Large intestine (tissue), 3 donors: ENCODE data around the gene VRK1. TPM values are rescaled to one million over a fixed set of nuclear protein-coding genes. Genes with fewer than 3 reads are reported as not detected.
"Not testable (repeated sequence)": the region's sequence is repeated elsewhere in the genome, so short reads cannot be mapped to it uniquely, and the experiment has no call there.

ENCODE experiments used
- DNase-seq, 2 donors: peaks; one replicate each; pipeline versions ENCODE4 v3.0.0 to v3.0.0-alpha.2; 2013
- H3K27ac ChIP-seq: one replicate; pipeline ENCODE4 v1.5.1; 2013; ENCODE audit warnings: low read length
- H3K27me3 ChIP-seq: 2 replicates; pipeline ENCODE4 v1.6.1; 2013; ENCODE audit warnings: low read length; ENCODE audit not compliant: control insufficient read depth, insufficient read depth
- H3K36me3 ChIP-seq: 2 replicates; pipeline ENCODE4 v1.6.1; 2013; ENCODE audit warnings: low read length; ENCODE audit not compliant: control insufficient read depth, insufficient read depth
- H3K4me1 ChIP-seq: one replicate; pipeline ENCODE4 v1.6.1; 2013; ENCODE audit warnings: low read length; ENCODE audit not compliant: control insufficient read depth, insufficient read depth
- H3K4me3 ChIP-seq: one replicate; pipeline ENCODE4 v1.5.1; 2013; ENCODE audit warnings: low read length
- H3K9me3 ChIP-seq: one replicate; pipeline ENCODE4 v1.6.1; 2013; ENCODE audit warnings: mild to moderate bottlenecking, low read depth, low read length, moderate library complexity; ENCODE audit not compliant: control insufficient read depth
- WGBS: methylation state at CpG from one replicate; pipeline ENCODE4 v1.1.5; 2013; ENCODE audit warnings: low lambda C conversion rate; ENCODE audit not compliant: insufficient coverage; 5-methylcytosine and 5-hydroxymethylcytosine counted together
- polyA plus RNA-seq: library from polyadenylated mRNA; unstranded; fragments of 120-200 nt; gene quantifications from one replicate; pipeline ENCODE4 v1.2.1, GENCODE V29; 2013

The VRK1 gene
- polyA plus RNA-seq, 1 donor = 13.3 TPM

DNA sequence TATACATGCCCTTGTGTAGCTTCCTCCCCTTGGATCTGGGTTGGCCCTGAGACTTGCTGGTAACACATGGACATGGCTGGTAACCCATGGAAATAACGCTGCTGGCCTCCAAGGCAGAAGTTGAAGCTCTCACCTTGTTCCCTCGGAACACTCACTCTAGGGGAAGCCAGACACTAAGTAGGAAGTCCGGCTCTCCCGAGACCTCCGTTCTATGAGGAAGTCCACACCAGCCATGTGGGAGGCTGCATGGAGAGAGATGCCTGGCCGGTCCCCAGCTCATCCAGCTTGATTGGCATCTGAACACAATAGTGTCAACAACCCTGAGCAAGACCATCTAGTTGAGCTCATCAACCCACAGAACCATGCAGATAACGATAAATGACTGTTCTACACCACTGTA is 39.7 kb upstream of the VRK1 start:
- Histone ChIP-seq H3K27ac (no peak overlapping the region), H3K27me3 (peaks cover 15% of the 10 kb centered on the region), H3K36me3 (no peaks in the 10 kb centered on the region), H3K9me3 (no peaks in the 10 kb centered on the region), H3K4me1 (no peaks in the 10 kb centered on the region), H3K4me3 (no peak overlapping the region)
- DNase-seq = no peak
- no CpG with 5 or more reads among the region's 7 CpGs for WGBS

GRCh38 chr14:96761066-96761465 is 36.1 kb upstream of the VRK1 start:
- Histone ChIP-seq H3K36me3 (no peaks in the 10 kb centered on the region), H3K27ac (no peak overlapping the region), H3K4me3 (no peak overlapping the region), H3K27me3 (peaks cover 21% of the 10 kb centered on the region), H3K9me3 (no peaks in the 10 kb centered on the region), H3K4me1 (no peaks in the 10 kb centered on the region)
- 80% methylated on average over 1 of the region's 6 CpGs for WGBS
- DNase-seq = no peak

DNA sequence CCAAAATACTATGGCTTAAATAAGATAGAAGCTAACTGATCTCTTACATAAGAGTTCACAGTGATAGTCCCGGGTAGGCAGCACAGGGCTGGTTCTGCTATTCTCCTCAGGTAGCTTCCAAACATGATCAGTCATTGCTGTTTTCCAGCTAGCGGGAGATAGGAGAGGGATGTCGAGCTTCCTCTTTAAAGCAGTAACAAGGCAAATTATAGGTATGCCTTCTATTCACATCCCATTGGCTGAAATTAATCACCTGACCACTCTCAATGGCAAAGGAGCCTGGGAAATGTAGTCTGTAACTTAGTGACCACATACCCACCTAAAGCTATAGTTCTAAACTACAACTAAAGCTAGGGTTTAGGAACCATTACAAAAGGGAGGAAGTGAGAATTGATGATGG is 34.5 kb upstream of the VRK1 start:
- DNase-seq = peak in 1 of 2 donors; percentile 48
- no peak overlapping the region for H3K4me3 ChIP-seq
- H3K4me1 ChIP-seq = no peaks in the 10 kb centered on the region
- H3K27me3 ChIP-seq = peaks cover 21% of the 10 kb centered on the region
- H3K36me3 ChIP-seq = no peaks in the 10 kb centered on the region
- no peak overlapping the region for H3K27ac ChIP-seq
- WGBS = no CpG with 5 or more reads among the region's 3 CpGs
- no peaks in the 10 kb centered on the region for H3K9me3 ChIP-seq

DNA sequence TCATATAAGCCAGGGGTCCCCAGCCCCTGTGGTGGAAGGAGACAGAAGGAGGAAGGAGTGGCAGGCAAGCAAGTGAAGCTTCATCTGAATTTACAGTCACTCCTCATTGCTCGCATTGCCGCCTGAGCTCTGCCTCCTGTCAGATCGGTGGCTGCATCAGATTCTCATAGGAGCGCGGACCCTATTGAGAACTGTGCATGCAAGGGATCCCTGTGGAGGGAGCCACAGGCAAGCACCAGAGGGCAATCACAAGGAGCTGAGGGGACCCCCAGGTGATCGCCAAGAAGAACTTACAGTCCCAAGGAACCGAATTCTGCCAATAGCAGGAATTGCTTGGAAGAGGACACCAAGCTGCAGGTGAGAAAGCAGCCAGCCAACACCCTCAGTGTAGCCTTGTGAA is 33.2 kb upstream of the VRK1 start:
- no peak overlapping the region for H3K27ac ChIP-seq
- DNase-seq = no peak
- WGBS = no CpG with 5 or more reads among the region's 7 CpGs

DNA sequence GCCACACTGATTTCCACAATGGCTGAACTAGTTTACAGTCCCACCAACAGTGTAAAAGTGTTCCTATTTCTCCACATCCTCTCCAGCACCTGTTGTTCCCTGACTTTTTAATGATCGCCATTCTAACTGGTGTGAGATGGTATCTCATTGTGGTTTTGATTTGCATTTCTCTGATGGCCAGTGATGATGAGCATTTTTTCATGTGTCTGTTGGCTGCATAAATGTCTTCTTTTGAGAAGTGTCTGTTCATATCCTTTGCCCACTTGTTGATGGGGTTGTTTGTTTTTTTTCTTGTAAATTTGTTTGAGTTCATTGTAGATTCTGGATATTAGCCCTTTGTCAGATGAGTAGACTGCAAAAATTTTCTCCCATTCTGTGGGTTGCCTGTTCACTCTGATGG is 32.0 kb upstream of the VRK1 start:
- H3K36me3 ChIP-seq, H3K27ac ChIP-seq, H3K9me3 ChIP-seq, H3K4me3 ChIP-seq, DNase-seq, H3K4me1 ChIP-seq: not testable (repeated sequence)
- WGBS = no CpG with 5 or more reads among the region's 1 CpG
- H3K27me3 ChIP-seq = peaks cover 14% of the 10 kb centered on the region

More for the DNA sequence above, 33.2 kb upstream of the VRK1 start:
- Histone ChIP-seq H3K4me3 (no peak overlapping the region), H3K36me3 (no peaks in the 10 kb centered on the region), H3K4me1 (no peaks in the 10 kb centered on the region), H3K9me3 (no peaks in the 10 kb centered on the region), H3K27me3 (peaks cover 15% of the 10 kb centered on the region)

- peaks cover 4% of the 10 kb centered on the region for H3K27me3 ChIP-seq
- WGBS = 83% methylated on average over 1 of the region's 5 CpGs
- DNase-seq = no peak
- H3K36me3 ChIP-seq = no peaks in the 10 kb centered on the region
- no peaks in the 10 kb centered on the region for H3K9me3 ChIP-seq
- H3K4me3 ChIP-seq = no peak overlapping the region
- H3K27ac ChIP-seq = no peak overlapping the region
- no peaks in the 10 kb centered on the region for H3K4me1 ChIP-seq
Observed at GRCh38 chr14:96772929-96773328, 24.3 kb upstream of the VRK1 start.

DNA sequence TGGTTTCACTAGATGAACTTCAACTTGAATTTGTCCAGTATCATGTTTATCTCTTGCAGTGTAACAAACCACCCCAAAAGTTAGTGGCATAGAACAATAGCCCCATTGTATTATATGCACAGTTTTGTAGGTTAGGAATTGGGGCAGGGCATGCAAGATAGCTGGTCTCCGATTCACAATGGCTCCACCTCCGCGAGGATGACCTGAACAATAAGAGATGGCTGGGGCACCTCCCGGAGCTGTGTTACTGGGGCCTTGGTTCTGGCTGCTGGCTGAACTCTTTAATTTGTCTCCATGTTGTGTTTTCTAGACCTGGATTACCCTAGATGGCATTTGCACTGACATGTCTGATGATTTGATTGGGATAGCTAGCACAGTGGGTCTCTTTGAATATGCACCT is 20.4 kb upstream of the VRK1 start:
- Histone ChIP-seq H3K4me1 (no peaks in the 10 kb centered on the region), H3K4me3 (no peak overlapping the region), H3K27me3 (no peaks in the 10 kb centered on the region), H3K27ac (no peak overlapping the region), H3K36me3 (no peaks in the 10 kb centered on the region), H3K9me3 (no peaks in the 10 kb centered on the region)
- WGBS = no CpG with 5 or more reads among the region's 4 CpGs
- DNase-seq = no peak

DNA sequence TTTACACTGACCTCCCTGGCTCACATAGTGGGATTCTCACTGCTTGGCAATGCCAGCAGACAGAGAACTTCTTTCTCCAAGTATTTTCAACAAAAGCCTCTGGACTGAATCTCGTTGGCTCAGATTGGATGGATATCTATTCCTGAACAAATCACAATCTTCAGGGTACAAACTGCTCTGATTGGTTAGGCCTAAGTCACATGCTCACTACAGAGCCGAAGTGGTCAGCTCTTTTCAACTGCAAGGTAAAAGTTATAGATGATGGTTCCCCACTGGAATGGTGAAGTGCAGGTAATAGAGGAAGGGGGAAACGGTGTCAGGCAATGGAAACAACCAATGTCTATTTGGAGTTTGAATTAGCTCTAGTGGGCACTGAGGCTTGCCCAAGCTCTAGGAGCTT is 16.7 kb upstream of the VRK1 start:
- no CpG with 5 or more reads among the region's 3 CpGs for WGBS
- Histone ChIP-seq H3K9me3 (no peaks in the 10 kb centered on the region), H3K27ac (no peak overlapping the region), H3K36me3 (no peaks in the 10 kb centered on the region), H3K4me3 (no peak overlapping the region), H3K4me1 (no peaks in the 10 kb centered on the region), H3K27me3 (no peaks in the 10 kb centered on the region)
- DNase-seq = no peak

- Histone ChIP-seq H3K36me3 (no peaks in the 10 kb centered on the region), H3K4me1 (no peaks in the 10 kb centered on the region), H3K9me3 (no peaks in the 10 kb centered on the region), H3K4me3 (no peak overlapping the region), H3K27ac (no peak overlapping the region), H3K27me3 (peaks cover 3% of the 10 kb centered on the region)
- no CpG with 5 or more reads among the region's 3 CpGs for WGBS
- DNase-seq = no peak
Observed at GRCh38 chr14:96781371-96781770, 15.8 kb upstream of the VRK1 start.

DNA sequence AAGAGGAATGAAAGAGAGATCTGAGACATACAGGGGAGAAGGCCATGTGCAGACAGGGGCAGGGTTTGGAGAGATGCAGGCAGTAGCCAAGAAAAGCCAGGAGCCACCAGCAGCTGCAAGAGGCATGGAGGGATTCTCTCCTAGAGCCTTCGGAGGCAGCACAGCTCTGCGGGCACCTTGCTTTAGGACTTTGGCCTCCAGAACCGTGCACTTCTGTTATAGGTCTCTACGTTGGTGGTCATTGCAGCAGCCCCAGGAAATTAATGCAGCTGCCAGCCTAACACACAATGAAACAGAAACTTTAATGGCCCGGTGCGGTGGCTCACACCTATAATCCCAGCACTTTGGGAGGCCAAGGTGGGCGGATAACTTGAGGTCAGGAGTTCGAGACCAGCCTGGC is 14.7 kb upstream of the VRK1 start:
- WGBS = no CpG with 5 or more reads among the region's 8 CpGs
- Histone ChIP-seq H3K4me3 (no peak overlapping the region), H3K9me3 (no peaks in the 10 kb centered on the region), H3K27ac (no peak overlapping the region), H3K4me1 (no peaks in the 10 kb centered on the region), H3K27me3 (peaks cover 4% of the 10 kb centered on the region), H3K36me3 (no peaks in the 10 kb centered on the region)
- no peak for DNase-seq

DNA sequence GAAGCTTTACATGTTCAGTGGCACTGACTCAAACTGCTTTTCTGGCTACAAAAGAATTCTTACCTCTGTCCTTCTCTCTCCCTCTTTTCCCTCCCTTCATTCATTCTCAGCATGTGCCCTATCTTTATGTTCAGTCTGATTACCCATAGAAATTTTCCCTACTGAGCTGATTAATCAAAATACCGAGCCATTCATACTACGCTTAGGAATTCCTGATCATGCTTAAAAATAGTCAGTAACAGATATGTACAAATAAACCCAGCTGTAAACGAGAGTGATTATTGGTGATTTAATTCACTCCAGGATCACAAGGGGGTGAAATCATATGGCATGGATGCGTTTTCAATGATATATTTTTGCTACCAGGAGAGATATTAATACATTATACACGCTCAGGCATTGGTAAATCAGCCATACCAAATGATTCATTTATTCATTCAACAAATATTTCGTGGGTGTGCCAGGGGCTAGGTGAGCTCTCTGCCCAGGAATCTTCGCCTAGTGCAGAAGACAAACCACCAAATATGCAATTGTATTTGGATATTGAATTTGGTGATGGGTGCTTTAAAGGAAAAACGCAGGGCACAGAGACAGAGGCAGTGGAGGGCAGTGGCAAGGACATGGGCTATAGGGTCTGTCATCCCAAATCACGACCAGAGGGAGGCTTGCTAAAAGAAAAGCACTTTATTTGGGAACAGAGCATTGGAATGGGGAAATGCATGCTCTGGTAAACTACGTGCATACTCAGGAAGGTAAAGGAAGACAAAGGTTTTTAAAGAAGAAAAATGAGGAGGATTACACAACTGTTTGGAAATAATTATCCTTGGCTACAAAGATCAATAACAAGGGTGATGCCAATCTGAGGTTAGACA is 13.9 kb upstream of the VRK1 start:
- peaks cover 4% of the 10 kb centered on the region for H3K27me3 ChIP-seq
- H3K4me3 ChIP-seq = no peak overlapping the region
- no peaks in the 10 kb centered on the region for H3K36me3 ChIP-seq
- 96% methylated on average over 4 of the region's 10 CpGs for WGBS
- H3K4me1 ChIP-seq = no peaks in the 10 kb centered on the region
- no peak for DNase-seq
- no peaks in the 10 kb centered on the region for H3K9me3 ChIP-seq
- no peak overlapping the region for H3K27ac ChIP-seq
